K562 (cell line): Measurements from ENCODE around the gene CDYL. TPM values are rescaled to one million over a fixed set of nuclear protein-coding genes. Genes with fewer than 3 reads are reported as not detected.

Source experiments
- ATAC-seq: fragments of 200-7000 bp; cut with Tn5 transposase; 3 replicates; pipeline ENCODE4 v1.9.1; 2020; ENCODE audit warnings: moderate library complexity
- BruUV-seq: library from RNA; stranded (reverse); fragments of 400-500 nt; replicated peaks from 2 replicates; lab custom pipeline; 2021; lab: Mats Ljungman, UMichigan
- CTCF ChIA-PET: fragments of 300-600 bp; formaldehyde crosslinking; extraction: SDS; loops from one replicate; lab custom pipeline; 2021; ENCODE audit warnings: low intra/inter-chr PET ratio; lab: Yijun Ruan, JAX
- POLR2A ChIA-PET: fragments of 300-600, 350-650 bp; sonication (Branson Sonifier 250); formaldehyde crosslinking; extraction: SDS; loops from one replicate; lab custom pipeline; 2021; ENCODE audit warnings: antibody characterized with exemption, inconsistent platforms; lab: Yijun Ruan, JAX
- DNase-seq, 4 experiments: peaks; one replicate each; pipeline versions ENCODE4 v3.0.0 to v3.0.0-alpha.2; 2011 to 2018; ENCODE audit warnings: low spot score in 3 of 4, mixed read lengths in 3 of 4; ENCODE audit errors: extremely low read depth in 1 of 4
- FAIRE-seq: peaks from 2 replicates; lab custom pipeline; 2011; peaks lifted over from hg19 to GRCh38; lab: Jason Lieb, UNC
- H2AFZ ChIP-seq: 2 replicates; pipeline ENCODE4 v1.6.0; 2011; ENCODE audit warnings: low read depth, low read length, control low read depth, inconsistent platforms
- H3K27ac ChIP-seq: fragments of 200-600 bp; 3 replicates; pipeline ENCODE4 v1.8.0; 2011; ENCODE audit warnings: low read depth, mild to moderate bottlenecking, control low read depth, inconsistent platforms, low read length, moderate library complexity, mixed read lengths; ENCODE audit errors: extremely low read depth
- H3K27me3 ChIP-seq, 2 experiments: fragments of 300-600 bp in 1 of 2; 2 replicates in 1 of 2; 3 replicates in 1 of 2; pipeline versions ENCODE4 v1.6.0 to v1.8.0; 2011; ENCODE audit warnings: inconsistent platforms in 2 of 2, low read length in 2 of 2, mild to moderate bottlenecking in 1 of 2, mixed read lengths in 1 of 2, moderate library complexity in 1 of 2; ENCODE audit not compliant: control insufficient read depth in 2 of 2, insufficient read depth in 2 of 2
- H3K36me3 ChIP-seq: fragments of 300-600 bp; 3 replicates; pipeline ENCODE4 v1.8.0; 2011; ENCODE audit warnings: mild to moderate bottlenecking, low read length, inconsistent platforms; ENCODE audit not compliant: control insufficient read depth, insufficient read depth
- H3K4me1 ChIP-seq, 2 experiments: fragments of 200-600 bp in 1 of 2; replicated peaks in 1 of 2; 2 replicates in 1 of 2; 3 replicates in 1 of 2; pipeline versions ENCODE4 v1.5.1 to v1.8.0; 2011; ENCODE audit warnings: inconsistent platforms in 2 of 2, low read length in 2 of 2, mild to moderate bottlenecking in 1 of 2, mixed read lengths in 1 of 2, moderate library complexity in 1 of 2; ENCODE audit not compliant: control insufficient read depth in 2 of 2, insufficient read depth in 2 of 2
- H3K4me2 ChIP-seq: 2 replicates; pipeline ENCODE4 v1.6.1; 2011; ENCODE audit warnings: low read length, control low read depth, inconsistent platforms, mixed read lengths; ENCODE audit not compliant: insufficient read depth
- H3K4me3 ChIP-seq: fragments of 200-600 bp; sonication (generic), shearing (Covaris generic); 2 replicates; pipeline ENCODE4 v1.5.1; 2016; ENCODE audit warnings: control low read depth, inconsistent platforms
- H3K79me2 ChIP-seq: fragments of 200-600 bp; 3 replicates; pipeline ENCODE4 v1.8.0; 2011; ENCODE audit warnings: low read length, inconsistent platforms; ENCODE audit not compliant: control insufficient read depth, insufficient read depth
- H3K9ac ChIP-seq, 2 experiments: 2 replicates each; pipeline versions ENCODE4 v1.6.0 to v1.6.1; 2011; ENCODE audit warnings: low read depth in 2 of 2, low read length in 2 of 2, control low read depth in 1 of 2, inconsistent platforms in 1 of 2, mild to moderate bottlenecking in 1 of 2, mixed read lengths in 1 of 2; ENCODE audit not compliant: insufficient read depth in 1 of 2
- H3K9me1 ChIP-seq: one replicate; pipeline ENCODE4 v1.6.0; 2011; ENCODE audit warnings: inconsistent platforms, mild to moderate bottlenecking, low read length, moderate library complexity; ENCODE audit not compliant: control insufficient read depth, insufficient read depth
- H3K9me3 ChIP-seq: replicated peaks from 2 replicates; pipeline ENCODE4 v1.5.1; 2011; ENCODE audit warnings: low read depth, low read length, inconsistent platforms; ENCODE audit not compliant: control insufficient read depth, insufficient read depth
- H4K20me1 ChIP-seq: replicated peaks from 2 replicates; pipeline ENCODE4 v1.6.1; 2011; ENCODE audit warnings: low read length, inconsistent platforms, mixed read lengths; ENCODE audit not compliant: control insufficient read depth, insufficient read depth
- MEF2A ChIP-seq: IDR thresholded peaks from 2 replicates; pipeline ENCODE4 v1.6.1; 2011; ENCODE audit warnings: low read depth, mild to moderate bottlenecking, low read length, moderate library complexity; ENCODE audit not compliant: control insufficient read depth
- NFE2L1 ChIP-seq: fragments of 450-650 bp; IDR thresholded peaks from 2 replicates; pipeline ENCODE4 v1.6.1; 2016; ENCODE audit warnings: missing genetic modification characterization, low read depth, mild to moderate bottlenecking, missing compliant biosample characterization, moderate library complexity, borderline replicate concordance
- RBM17 ChIP-seq: fragments of 200-400 bp; formaldehyde crosslinking; IDR thresholded peaks from 2 replicates; pipeline ENCODE4 v1.6.1; 2017; ENCODE audit warnings: low read depth, mild to moderate bottlenecking, low read length, borderline replicate concordance
- XRCC3 ChIP-seq: fragments of 450-650 bp; IDR thresholded peaks from 2 replicates; pipeline ENCODE4 v1.6.1; 2017; ENCODE audit warnings: mild to moderate bottlenecking, moderate library complexity
- WGBS: fragments of 100-300 bp; shearing (Covaris generic); methylation state at CpG from one replicate; pipeline ENCODE4 v1.1.6; 2016; ENCODE audit warnings: low coverage, mixed read lengths; ENCODE audit not compliant: insufficient coverage; ENCODE audit errors: missing lambda C conversion rate; 5-methylcytosine and 5-hydroxymethylcytosine counted together
- in situ Hi-C: fragments of 300-500 bp; cut with MboI; formaldehyde crosslinking; loops from 4 replicates; pipeline ENCODE4 v1.15.0; 2018; ENCODE audit warnings: inconsistent platforms, mixed read lengths
- intact Hi-C: fragments of 100-400 bp; cut with micrococcal nuclease; formaldehyde crosslinking; loops from 2 replicates; pipeline ENCODE4 v1.14.2; 2022
- polyA plus RNA-seq, 8 experiments: library from polyadenylated mRNA; depleted of rRNA in 4 of 8; stranded (reverse) in 5 of 8; unstranded in 3 of 8; fragments of >200 nt; fragmentation: Nextera tagmentation in 2 of 8; fragmentation: Illumina TruSeq in 1 of 8; extraction: Ambion mirVana in 2 of 8; extraction: Trizol in 1 of 8; gene quantifications; 2 replicates each; pipeline versions ENCODE4 v1.2.1 to v1.2.3, GENCODE V29; 2011 to 2014; ENCODE audit warnings: inconsistent platforms in 1 of 8, missing spikeins in 1 of 8
- total RNA-seq, 7 experiments: library from RNA; depleted of rRNA in 6 of 7; stranded (reverse); fragments of >200 nt in 6 of 7; fragmentation: Illumina TruSeq in 2 of 7; extraction: Trizol in 2 of 7; gene quantifications; 2 replicates each; pipeline versions ENCODE4 v1.2.1 to v1.2.3, GENCODE V29; 2011 to 2021; ENCODE audit warnings: low replicate concordance in 1 of 7
- TF ChIP-seq, protein P1 (sequence below): sonication (generic); formaldehyde crosslinking; IDR thresholded peaks from 2 replicates; pipeline ENCODE4 v1.8.1; 2022; ENCODE audit warnings: missing genetic modification reagents
- TF ChIP-seq, protein P2 (sequence below): fragments of 450-650 bp; IDR thresholded peaks from 2 replicates; pipeline ENCODE4 v1.6.1; 2016; ENCODE audit warnings: missing biosample characterization, missing genetic modification characterization
- TF ChIP-seq, protein P3 (sequence below): fragments of 450-650 bp; formaldehyde crosslinking; IDR thresholded peaks from 2 replicates; pipeline ENCODE4 v1.4.0; 2022; ENCODE audit warnings: missing genetic modification characterization
- TF ChIP-seq, protein P4 (sequence below): fragments of 450-650 bp; IDR thresholded peaks from 2 replicates; pipeline ENCODE4 v1.6.1; 2016
- TF ChIP-seq, protein P5 (sequence below): IDR thresholded peaks from 3 replicates; pipeline ENCODE4 v1.6.1; 2011; ENCODE audit warnings: borderline replicate concordance, mild to moderate bottlenecking, moderate library complexity; ENCODE audit not compliant: insufficient read length; ENCODE audit errors: extremely low read depth
- TF ChIP-seq, protein P6 (sequence below): sonication (generic); IDR thresholded peaks from 2 replicates; pipeline ENCODE4 v1.6.1; 2016

CDYL gene
- total and polyA plus RNA-seq, 9 of the 15 experiments (the other 6 are each of a cell fraction or from before 2014, with no cell fraction given), result 8.1 to 45.8 (median 40.8) TPM

DNA sequence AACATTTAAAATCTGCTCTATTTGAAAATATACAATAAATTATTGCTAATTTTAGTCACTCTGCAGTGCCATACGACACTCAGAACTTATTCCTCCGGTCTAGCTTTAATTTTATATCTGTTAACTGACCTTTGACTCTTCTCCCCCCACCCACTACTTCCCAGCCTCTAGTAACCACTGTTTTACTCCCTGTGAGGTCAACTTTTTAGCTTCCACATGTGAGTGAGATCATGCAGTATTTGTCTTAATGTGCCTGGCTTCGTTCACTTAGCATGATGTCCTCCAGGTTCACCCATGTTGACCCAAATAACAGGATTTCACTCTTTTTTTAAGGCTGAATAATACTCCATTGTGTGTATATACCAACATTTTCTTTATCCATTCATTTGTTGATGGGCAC lies 146.9 kb downstream of the CDYL start (continued):
- TF ChIP-seq, protein P1, sequence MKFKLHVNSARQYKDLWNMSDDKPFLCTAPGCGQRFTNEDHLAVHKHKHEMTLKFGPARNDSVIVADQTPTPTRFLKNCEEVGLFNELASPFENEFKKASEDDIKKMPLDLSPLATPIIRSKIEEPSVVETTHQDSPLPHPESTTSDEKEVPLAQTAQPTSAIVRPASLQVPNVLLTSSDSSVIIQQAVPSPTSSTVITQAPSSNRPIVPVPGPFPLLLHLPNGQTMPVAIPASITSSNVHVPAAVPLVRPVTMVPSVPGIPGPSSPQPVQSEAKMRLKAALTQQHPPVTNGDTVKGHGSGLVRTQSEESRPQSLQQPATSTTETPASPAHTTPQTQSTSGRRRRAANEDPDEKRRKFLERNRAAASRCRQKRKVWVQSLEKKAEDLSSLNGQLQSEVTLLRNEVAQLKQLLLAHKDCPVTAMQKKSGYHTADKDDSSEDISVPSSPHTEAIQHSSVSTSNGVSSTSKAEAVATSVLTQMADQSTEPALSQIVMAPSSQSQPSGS (CRISPR knock-in tag), result no peak
- TF ChIP-seq, protein P2, sequence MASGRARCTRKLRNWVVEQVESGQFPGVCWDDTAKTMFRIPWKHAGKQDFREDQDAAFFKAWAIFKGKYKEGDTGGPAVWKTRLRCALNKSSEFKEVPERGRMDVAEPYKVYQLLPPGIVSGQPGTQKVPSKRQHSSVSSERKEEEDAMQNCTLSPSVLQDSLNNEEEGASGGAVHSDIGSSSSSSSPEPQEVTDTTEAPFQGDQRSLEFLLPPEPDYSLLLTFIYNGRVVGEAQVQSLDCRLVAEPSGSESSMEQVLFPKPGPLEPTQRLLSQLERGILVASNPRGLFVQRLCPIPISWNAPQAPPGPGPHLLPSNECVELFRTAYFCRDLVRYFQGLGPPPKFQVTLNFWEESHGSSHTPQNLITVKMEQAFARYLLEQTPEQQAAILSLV (tag), result no peak
- TF ChIP-seq, protein P3, sequence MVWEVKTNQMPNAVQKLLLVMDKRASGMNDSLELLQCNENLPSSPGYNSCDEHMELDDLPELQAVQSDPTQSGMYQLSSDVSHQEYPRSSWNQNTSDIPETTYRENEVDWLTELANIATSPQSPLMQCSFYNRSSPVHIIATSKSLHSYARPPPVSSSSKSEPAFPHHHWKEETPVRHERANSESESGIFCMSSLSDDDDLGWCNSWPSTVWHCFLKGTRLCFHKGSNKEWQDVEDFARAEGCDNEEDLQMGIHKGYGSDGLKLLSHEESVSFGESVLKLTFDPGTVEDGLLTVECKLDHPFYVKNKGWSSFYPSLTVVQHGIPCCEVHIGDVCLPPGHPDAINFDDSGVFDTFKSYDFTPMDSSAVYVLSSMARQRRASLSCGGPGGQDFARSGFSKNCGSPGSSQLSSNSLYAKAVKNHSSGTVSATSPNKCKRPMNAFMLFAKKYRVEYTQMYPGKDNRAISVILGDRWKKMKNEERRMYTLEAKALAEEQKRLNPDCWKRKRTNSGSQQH (CRISPR knock-in tag), result no peak

DNA sequence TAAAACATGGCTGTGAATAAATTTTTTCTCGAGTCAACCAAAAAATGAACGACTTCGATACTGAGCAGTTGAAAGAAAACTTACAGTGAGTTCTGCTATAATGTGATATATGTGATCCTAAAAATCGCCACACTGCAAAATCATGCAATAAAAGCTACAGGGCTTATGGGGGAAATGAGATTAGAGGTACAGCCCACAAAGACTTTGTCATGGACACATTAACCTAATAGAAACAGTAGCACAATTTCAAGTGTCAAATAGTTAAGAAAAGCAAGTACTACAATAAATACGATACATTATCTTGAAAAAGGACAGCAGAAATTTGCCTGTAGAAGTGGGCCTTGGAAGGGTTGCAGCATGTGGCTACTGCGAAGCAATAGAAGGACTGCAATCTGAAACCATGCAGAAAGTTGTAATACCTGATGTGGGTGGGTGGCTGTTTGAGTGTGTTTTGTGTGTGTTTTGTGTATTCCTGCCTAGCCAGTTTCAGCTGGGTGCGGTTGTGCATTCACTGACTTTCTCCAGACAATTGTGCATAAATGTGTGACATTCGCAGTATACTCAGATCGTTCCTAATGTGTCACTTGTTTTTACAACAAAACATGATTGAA lies 148.6 kb downstream of the CDYL start:
- Histone ChIP-seq H3K27ac (no peak overlapping the region), H3K4me2 (no peak overlapping the region), H3K36me3 (no peaks in the 10 kb centered on the region; the same call in 1 of the 3 replicates), H3K4me1 (peaks cover 8 to 24% of the 10 kb centered on the region in 2 experiments), H4K20me1 (no peaks in the 10 kb centered on the region; the same call in 1 of the 2 replicates), H3K4me3 (no peak overlapping the region), H3K27me3 (no peaks in the 10 kb centered on the region), H3K9ac (no peak overlapping the region), H3K9me1 (peaks cover 3% of the 10 kb centered on the region), H3K79me2 (peaks cover 82% of the 10 kb centered on the region), H3K9me3 (no peaks in the 10 kb centered on the region), H2AFZ (no peak overlapping the region)
- DNase-seq (no peak), ATAC-seq (no peak), FAIRE-seq (no peak)
- no TSS peak for BruUV-seq
- in situ Hi-C loops, result no loop called here
- POLR2A ChIA-PET, result interaction anchor here (0.7 to 0.8 kb wide), 2 partner anchors 17 to 166 kb away, joined by 3 read pairs; no protein-coding TSS in a partner anchor
- WGBS, result 90% methylated on average over 9 of the region's 9 CpGs
- intact Hi-C loops, result loop anchor here (5.0 kb wide), 1 partner anchor 197 kb away; no protein-coding TSS in a partner anchor
- CTCF ChIA-PET, result no interaction called here
- TF ChIP-seq, protein P4, sequence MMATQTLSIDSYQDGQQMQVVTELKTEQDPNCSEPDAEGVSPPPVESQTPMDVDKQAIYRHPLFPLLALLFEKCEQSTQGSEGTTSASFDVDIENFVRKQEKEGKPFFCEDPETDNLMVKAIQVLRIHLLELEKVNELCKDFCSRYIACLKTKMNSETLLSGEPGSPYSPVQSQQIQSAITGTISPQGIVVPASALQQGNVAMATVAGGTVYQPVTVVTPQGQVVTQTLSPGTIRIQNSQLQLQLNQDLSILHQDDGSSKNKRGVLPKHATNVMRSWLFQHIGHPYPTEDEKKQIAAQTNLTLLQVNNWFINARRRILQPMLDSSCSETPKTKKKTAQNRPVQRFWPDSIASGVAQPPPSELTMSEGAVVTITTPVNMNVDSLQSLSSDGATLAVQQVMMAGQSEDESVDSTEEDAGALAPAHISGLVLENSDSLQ, result no peak
- TF ChIP-seq, protein P5, sequence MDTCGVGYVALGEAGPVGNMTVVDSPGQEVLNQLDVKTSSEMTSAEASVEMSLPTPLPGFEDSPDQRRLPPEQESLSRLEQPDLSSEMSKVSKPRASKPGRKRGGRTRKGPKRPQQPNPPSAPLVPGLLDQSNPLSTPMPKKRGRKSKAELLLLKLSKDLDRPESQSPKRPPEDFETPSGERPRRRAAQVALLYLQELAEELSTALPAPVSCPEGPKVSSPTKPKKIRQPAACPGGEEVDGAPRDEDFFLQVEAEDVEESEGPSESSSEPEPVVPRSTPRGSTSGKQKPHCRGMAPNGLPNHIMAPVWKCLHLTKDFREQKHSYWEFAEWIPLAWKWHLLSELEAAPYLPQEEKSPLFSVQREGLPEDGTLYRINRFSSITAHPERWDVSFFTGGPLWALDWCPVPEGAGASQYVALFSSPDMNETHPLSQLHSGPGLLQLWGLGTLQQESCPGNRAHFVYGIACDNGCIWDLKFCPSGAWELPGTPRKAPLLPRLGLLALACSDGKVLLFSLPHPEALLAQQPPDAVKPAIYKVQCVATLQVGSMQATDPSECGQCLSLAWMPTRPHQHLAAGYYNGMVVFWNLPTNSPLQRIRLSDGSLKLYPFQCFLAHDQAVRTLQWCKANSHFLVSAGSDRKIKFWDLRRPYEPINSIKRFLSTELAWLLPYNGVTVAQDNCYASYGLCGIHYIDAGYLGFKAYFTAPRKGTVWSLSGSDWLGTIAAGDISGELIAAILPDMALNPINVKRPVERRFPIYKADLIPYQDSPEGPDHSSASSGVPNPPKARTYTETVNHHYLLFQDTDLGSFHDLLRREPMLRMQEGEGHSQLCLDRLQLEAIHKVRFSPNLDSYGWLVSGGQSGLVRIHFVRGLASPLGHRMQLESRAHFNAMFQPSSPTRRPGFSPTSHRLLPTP, result no peak
- TF ChIP-seq RBM17 (no peak), MEF2A (no peak), XRCC3 (no peak), NFE2L1 (tag) (no peak)
- TF ChIP-seq, protein P6, sequence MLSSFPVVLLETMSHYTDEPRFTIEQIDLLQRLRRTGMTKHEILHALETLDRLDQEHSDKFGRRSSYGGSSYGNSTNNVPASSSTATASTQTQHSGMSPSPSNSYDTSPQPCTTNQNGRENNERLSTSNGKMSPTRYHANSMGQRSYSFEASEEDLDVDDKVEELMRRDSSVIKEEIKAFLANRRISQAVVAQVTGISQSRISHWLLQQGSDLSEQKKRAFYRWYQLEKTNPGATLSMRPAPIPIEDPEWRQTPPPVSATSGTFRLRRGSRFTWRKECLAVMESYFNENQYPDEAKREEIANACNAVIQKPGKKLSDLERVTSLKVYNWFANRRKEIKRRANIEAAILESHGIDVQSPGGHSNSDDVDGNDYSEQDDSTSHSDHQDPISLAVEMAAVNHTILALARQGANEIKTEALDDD, result no peak
